K562 (cell line): Measurements from ENCODE around the gene TCEA3. TPM values are rescaled to one million over a fixed set of nuclear protein-coding genes. Genes with fewer than 3 reads are reported as not detected.

ENCODE experiments used
- ADNP ChIP-seq: fragments of 200-800 bp; sonication (Bioruptor generic); IDR thresholded peaks from 2 replicates; pipeline ENCODE4 v1.6.1; 2016; ENCODE audit warnings: missing genetic modification characterization, missing compliant biosample characterization
- ARID1B ChIP-seq: fragments of 450-650 bp; IDR thresholded peaks from 2 replicates; pipeline ENCODE4 v1.6.1; 2016; ENCODE audit warnings: antibody characterized with exemption, mild to moderate bottlenecking, inconsistent platforms
- DMBX1 ChIP-seq: fragments of 250-450 bp; sonication (Bioruptor Pico); IDR thresholded peaks from 2 replicates; pipeline ENCODE4 v1.8.0; 2022; ENCODE audit warnings: inconsistent platforms, mild to moderate bottlenecking, moderate library complexity, borderline replicate concordance
- ERF ChIP-seq: fragments of 450-650 bp; formaldehyde crosslinking; IDR thresholded peaks from 2 replicates; pipeline ENCODE4 v1.4.0; 2020; ENCODE audit warnings: mild to moderate bottlenecking, mixed read lengths
- KLF6 ChIP-seq: fragments of 250-450 bp; sonication (Bioruptor Pico); IDR thresholded peaks from 2 replicates; pipeline ENCODE4 v1.4.0; 2020; ENCODE audit warnings: mild to moderate bottlenecking, moderate library complexity, borderline replicate concordance
- PURB ChIP-seq: sonication (generic); formaldehyde crosslinking; IDR thresholded peaks from 2 replicates; pipeline ENCODE4 v1.9.0; 2021; ENCODE audit warnings: low read depth, mild to moderate bottlenecking, missing genetic modification reagents
- polyA plus RNA-seq, 8 experiments: library from polyadenylated mRNA; depleted of rRNA in 4 of 8; stranded (reverse) in 5 of 8; unstranded in 3 of 8; fragments of >200 nt; fragmentation: Nextera tagmentation in 2 of 8; fragmentation: Illumina TruSeq in 1 of 8; extraction: Ambion mirVana in 2 of 8; extraction: Trizol in 1 of 8; gene quantifications; 2 replicates each; pipeline versions ENCODE4 v1.2.1 to v1.2.3, GENCODE V29; 2011 to 2014; ENCODE audit warnings: inconsistent platforms in 1 of 8, missing spikeins in 1 of 8
- total RNA-seq, 7 experiments: library from RNA; depleted of rRNA in 6 of 7; stranded (reverse); fragments of >200 nt in 6 of 7; fragmentation: Illumina TruSeq in 2 of 7; extraction: Trizol in 2 of 7; gene quantifications; 2 replicates each; pipeline versions ENCODE4 v1.2.1 to v1.2.3, GENCODE V29; 2011 to 2021; ENCODE audit warnings: low replicate concordance in 1 of 7
- TF ChIP-seq, protein P1 (sequence below): fragments of 450-650 bp; IDR thresholded peaks from 2 replicates; pipeline ENCODE4 v1.6.1; 2017; ENCODE audit warnings: mild to moderate bottlenecking, moderate library complexity
- TF ChIP-seq, protein P2 (sequence below): sonication (generic); formaldehyde crosslinking; IDR thresholded peaks from 2 replicates; pipeline ENCODE4 v1.8.0; 2022; ENCODE audit warnings: missing genetic modification reagents, mild to moderate bottlenecking, moderate library complexity, borderline replicate concordance
- TF ChIP-seq, protein P3 (sequence below): fragments of 200-600 bp; sonication (generic); IDR thresholded peaks from one replicate; pipeline ENCODE4 v1.6.1; 2012; ENCODE audit warnings: mild to moderate bottlenecking, low read depth, low read length, inconsistent platforms
- TF ChIP-seq, protein P4 (sequence below): sonication (generic); formaldehyde crosslinking; IDR thresholded peaks from 2 replicates; pipeline ENCODE4 v1.8.0; 2022; ENCODE audit warnings: mild to moderate bottlenecking, missing genetic modification reagents, borderline replicate concordance

The TCEA3 gene
- total and polyA plus RNA-seq, 9 of the 15 experiments (the other 6 are each of a cell fraction or from before 2014, with no cell fraction given): 0.03 to 0.55 (median 0.36) TPM

DNA sequence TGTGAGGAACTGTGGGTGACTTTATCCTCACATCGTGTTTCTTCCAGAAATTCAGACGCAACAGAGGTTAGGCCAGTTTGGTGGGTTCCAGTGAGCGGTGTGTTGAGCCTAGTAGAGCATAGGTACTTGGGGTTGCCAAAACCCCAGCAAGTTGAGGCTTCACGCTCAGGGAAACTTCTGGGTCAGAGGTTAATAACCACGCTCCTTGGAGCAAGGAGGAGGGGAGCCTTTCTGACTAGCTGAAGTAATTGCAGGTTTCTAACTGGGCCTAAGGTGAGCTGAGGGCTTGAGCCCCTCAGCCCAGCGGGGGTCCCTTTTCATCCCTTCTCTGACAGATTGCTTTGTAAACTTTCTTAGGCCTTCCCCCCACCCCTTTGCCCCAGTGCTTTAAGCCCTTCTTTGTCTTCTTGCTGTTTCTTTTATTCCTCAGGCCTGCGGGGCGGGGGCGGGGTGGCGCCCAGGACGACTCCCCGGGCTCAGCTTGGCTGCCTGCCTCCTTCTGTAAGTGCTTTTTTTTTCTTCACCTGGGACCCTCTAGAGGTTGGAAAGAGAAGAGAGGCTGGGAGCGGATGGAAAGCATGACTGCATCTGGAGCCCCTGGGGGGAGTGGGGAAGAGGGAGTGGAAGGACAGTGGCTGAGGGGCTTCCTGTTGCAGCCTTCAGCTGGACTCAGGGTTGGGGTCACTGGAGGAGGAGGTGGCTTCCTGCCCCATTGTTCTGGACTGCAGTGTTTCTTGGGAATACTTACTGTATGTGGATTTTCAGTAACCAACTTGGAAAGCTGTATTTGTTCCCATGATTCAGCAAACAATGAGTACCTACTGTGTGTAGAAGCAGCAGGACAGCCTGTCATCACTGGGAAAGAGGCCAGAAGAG, 53.6 kb downstream of the TCEA3 start (continued):
- TF ChIP-seq, protein P1, sequence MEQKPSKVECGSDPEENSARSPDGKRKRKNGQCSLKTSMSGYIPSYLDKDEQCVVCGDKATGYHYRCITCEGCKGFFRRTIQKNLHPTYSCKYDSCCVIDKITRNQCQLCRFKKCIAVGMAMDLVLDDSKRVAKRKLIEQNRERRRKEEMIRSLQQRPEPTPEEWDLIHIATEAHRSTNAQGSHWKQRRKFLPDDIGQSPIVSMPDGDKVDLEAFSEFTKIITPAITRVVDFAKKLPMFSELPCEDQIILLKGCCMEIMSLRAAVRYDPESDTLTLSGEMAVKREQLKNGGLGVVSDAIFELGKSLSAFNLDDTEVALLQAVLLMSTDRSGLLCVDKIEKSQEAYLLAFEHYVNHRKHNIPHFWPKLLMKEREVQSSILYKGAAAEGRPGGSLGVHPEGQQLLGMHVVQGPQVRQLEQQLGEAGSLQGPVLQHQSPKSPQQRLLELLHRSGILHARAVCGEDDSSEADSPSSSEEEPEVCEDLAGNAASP: no peak
- TF ChIP-seq ARID1B (peak; percentile 39), ADNP (no peak), ERF (no peak), KLF6 (no peak), PURB (no peak), DMBX1 (no peak)
- TF ChIP-seq, protein P2, sequence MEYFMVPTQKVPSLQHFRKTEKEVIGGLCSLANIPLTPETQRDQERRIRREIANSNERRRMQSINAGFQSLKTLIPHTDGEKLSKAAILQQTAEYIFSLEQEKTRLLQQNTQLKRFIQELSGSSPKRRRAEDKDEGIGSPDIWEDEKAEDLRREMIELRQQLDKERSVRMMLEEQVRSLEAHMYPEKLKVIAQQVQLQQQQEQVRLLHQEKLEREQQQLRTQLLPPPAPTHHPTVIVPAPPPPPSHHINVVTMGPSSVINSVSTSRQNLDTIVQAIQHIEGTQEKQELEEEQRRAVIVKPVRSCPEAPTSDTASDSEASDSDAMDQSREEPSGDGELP (CRISPR knock-in tag): peak; percentile 59; the same call in 1 of the 2 replicates
- TF ChIP-seq, protein P3, sequence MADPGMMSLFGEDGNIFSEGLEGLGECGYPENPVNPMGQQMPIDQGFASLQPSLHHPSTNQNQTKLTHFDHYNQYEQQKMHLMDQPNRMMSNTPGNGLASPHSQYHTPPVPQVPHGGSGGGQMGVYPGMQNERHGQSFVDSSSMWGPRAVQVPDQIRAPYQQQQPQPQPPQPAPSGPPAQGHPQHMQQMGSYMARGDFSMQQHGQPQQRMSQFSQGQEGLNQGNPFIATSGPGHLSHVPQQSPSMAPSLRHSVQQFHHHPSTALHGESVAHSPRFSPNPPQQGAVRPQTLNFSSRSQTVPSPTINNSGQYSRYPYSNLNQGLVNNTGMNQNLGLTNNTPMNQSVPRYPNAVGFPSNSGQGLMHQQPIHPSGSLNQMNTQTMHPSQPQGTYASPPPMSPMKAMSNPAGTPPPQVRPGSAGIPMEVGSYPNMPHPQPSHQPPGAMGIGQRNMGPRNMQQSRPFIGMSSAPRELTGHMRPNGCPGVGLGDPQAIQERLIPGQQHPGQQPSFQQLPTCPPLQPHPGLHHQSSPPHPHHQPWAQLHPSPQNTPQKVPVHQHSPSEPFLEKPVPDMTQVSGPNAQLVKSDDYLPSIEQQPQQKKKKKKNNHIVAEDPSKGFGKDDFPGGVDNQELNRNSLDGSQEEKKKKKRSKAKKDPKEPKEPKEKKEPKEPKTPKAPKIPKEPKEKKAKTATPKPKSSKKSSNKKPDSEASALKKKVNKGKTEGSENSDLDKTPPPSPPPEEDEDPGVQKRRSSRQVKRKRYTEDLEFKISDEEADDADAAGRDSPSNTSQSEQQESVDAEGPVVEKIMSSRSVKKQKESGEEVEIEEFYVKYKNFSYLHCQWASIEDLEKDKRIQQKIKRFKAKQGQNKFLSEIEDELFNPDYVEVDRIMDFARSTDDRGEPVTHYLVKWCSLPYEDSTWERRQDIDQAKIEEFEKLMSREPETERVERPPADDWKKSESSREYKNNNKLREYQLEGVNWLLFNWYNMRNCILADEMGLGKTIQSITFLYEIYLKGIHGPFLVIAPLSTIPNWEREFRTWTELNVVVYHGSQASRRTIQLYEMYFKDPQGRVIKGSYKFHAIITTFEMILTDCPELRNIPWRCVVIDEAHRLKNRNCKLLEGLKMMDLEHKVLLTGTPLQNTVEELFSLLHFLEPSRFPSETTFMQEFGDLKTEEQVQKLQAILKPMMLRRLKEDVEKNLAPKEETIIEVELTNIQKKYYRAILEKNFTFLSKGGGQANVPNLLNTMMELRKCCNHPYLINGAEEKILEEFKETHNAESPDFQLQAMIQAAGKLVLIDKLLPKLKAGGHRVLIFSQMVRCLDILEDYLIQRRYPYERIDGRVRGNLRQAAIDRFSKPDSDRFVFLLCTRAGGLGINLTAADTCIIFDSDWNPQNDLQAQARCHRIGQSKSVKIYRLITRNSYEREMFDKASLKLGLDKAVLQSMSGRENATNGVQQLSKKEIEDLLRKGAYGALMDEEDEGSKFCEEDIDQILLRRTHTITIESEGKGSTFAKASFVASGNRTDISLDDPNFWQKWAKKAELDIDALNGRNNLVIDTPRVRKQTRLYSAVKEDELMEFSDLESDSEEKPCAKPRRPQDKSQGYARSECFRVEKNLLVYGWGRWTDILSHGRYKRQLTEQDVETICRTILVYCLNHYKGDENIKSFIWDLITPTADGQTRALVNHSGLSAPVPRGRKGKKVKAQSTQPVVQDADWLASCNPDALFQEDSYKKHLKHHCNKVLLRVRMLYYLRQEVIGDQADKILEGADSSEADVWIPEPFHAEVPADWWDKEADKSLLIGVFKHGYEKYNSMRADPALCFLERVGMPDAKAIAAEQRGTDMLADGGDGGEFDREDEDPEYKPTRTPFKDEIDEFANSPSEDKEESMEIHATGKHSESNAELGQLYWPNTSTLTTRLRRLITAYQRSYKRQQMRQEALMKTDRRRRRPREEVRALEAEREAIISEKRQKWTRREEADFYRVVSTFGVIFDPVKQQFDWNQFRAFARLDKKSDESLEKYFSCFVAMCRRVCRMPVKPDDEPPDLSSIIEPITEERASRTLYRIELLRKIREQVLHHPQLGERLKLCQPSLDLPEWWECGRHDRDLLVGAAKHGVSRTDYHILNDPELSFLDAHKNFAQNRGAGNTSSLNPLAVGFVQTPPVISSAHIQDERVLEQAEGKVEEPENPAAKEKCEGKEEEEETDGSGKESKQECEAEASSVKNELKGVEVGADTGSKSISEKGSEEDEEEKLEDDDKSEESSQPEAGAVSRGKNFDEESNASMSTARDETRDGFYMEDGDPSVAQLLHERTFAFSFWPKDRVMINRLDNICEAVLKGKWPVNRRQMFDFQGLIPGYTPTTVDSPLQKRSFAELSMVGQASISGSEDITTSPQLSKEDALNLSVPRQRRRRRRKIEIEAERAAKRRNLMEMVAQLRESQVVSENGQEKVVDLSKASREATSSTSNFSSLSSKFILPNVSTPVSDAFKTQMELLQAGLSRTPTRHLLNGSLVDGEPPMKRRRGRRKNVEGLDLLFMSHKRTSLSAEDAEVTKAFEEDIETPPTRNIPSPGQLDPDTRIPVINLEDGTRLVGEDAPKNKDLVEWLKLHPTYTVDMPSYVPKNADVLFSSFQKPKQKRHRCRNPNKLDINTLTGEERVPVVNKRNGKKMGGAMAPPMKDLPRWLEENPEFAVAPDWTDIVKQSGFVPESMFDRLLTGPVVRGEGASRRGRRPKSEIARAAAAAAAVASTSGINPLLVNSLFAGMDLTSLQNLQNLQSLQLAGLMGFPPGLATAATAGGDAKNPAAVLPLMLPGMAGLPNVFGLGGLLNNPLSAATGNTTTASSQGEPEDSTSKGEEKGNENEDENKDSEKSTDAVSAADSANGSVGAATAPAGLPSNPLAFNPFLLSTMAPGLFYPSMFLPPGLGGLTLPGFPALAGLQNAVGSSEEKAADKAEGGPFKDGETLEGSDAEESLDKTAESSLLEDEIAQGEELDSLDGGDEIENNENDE: no peak
- TF ChIP-seq, protein P4, sequence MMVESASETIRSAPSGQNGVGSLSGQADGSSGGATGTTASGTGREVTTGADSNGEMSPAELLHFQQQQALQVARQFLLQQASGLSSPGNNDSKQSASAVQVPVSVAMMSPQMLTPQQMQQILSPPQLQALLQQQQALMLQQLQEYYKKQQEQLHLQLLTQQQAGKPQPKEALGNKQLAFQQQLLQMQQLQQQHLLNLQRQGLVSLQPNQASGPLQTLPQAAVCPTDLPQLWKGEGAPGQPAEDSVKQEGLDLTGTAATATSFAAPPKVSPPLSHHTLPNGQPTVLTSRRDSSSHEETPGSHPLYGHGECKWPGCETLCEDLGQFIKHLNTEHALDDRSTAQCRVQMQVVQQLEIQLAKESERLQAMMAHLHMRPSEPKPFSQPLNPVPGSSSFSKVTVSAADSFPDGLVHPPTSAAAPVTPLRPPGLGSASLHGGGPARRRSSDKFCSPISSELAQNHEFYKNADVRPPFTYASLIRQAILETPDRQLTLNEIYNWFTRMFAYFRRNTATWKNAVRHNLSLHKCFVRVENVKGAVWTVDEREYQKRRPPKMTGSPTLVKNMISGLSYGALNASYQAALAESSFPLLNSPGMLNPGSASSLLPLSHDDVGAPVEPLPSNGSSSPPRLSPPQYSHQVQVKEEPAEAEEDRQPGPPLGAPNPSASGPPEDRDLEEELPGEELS (CRISPR knock-in tag): no peak
- TF ChIP-seq, all 486 proteins: peak for 54
